Psoas muscle (tissue), 8 donors: ENCODE results near the gene FAM149B1. TPM values are rescaled to one million over a fixed set of nuclear protein-coding genes. Genes with fewer than 3 reads are reported as not detected.
"Not testable (repeated sequence)": the region's sequence is repeated elsewhere in the genome, so short reads cannot be mapped to it uniquely, and the experiment has no call there.

Experiments used
- ATAC-seq, 4 donors: fragments of 200-7000 bp; cut with Tn5 transposase; one replicate each; pipeline ENCODE4 v1.9.1; 2020; ENCODE audit warnings: moderate library complexity in 3 of 4, mild to moderate bottlenecking in 2 of 4
- DNase-seq, 2 donors: peaks; one replicate each; pipeline ENCODE4 v3.0.0-alpha.2; 2020
- H3K27ac ChIP-seq: fragments of 200-600 bp; one replicate; pipeline ENCODE4 v1.8.0; 2022
- H3K27me3 ChIP-seq, 3 donors: fragments of 200-600 bp in 1 of 3; one replicate each; pipeline versions ENCODE4 v1.6.1 to v1.8.0; 2013 to 2022; ENCODE audit warnings: low read length in 2 of 3, mild to moderate bottlenecking in 2 of 3, moderate library complexity in 1 of 3; ENCODE audit not compliant: insufficient read depth in 3 of 3
- H3K36me3 ChIP-seq, 2 donors: fragments of 200-600 bp in 1 of 2; one replicate each; pipeline versions ENCODE4 v1.6.1 to v1.8.0; 2013 to 2022; ENCODE audit warnings: low read depth in 1 of 2, mild to moderate bottlenecking in 1 of 2, moderate library complexity in 1 of 2; ENCODE audit not compliant: insufficient read depth in 1 of 2
- H3K4me1 ChIP-seq: fragments of 200-600 bp; one replicate; pipeline ENCODE4 v1.8.0; 2022
- H3K4me3 ChIP-seq: fragments of 200-600 bp; one replicate; pipeline ENCODE4 v1.8.0; 2022; ENCODE audit warnings: mild to moderate bottlenecking
- H3K9me3 ChIP-seq: fragments of 200-600 bp; one replicate; pipeline ENCODE4 v1.8.0; 2022
- WGBS, 3 donors: extraction: QIAGEN DNeasy Blood & Tissue Kit; methylation state at CpG; one replicate each; pipeline versions ENCODE4 v1.1.6 to v1.1.7; 2013; 5-methylcytosine and 5-hydroxymethylcytosine counted together
- intact Hi-C, 2 donors: fragments of 100-400 bp; cut with DNase I; formaldehyde crosslinking; loops; one replicate each; pipeline versions ENCODE4 v1.11.0 to v1.14.2; 2022
- polyA plus RNA-seq, 3 donors: library from polyadenylated mRNA; stranded (reverse); fragments of 200-250 nt; gene quantifications; one replicate each; pipeline ENCODE4 v1.2.3, GENCODE V29; 2013
- total RNA-seq, 4 donors: library from RNA; stranded (reverse); fragmentation: NEBNext Ultra II Directional in 2 of 4; extraction: Animal tissue kit (Norgen Biotek cat#: 25700) in 2 of 4; gene quantifications; one replicate each; pipeline versions ENCODE4 v1.2.1 to v1.2.4, GENCODE V29; 2021 to 2023
- TF ChIP-seq, protein P1 (sequence below): fragments of 200-600 bp; IDR thresholded peaks from one replicate; pipeline ENCODE4 v1.8.0; 2022; ENCODE audit warnings: antibody characterized with exemption
- donor health status: healthy with polysubstance abuse.
- donor health status: DM: no; HTN: no; CAD: no; lungs with moderate emphysema.
- donor health status: Bipolar disorder and iron deficiency.
- donor health status: healthy.
- donor health status: DM: yes; HTN: yes; CAD: no.
- donor health status: DM: no; HTN: no; CAD: no.
- donor health status: DM: no; HTN: no; CAD: no.
- donor health status: DM: yes; HTN: yes; CAD: no.

FAM149B1 gene
- total and polyA plus RNA-seq, 7 donors = 8.2 to 18.1 (median 10.8) TPM

DNA sequence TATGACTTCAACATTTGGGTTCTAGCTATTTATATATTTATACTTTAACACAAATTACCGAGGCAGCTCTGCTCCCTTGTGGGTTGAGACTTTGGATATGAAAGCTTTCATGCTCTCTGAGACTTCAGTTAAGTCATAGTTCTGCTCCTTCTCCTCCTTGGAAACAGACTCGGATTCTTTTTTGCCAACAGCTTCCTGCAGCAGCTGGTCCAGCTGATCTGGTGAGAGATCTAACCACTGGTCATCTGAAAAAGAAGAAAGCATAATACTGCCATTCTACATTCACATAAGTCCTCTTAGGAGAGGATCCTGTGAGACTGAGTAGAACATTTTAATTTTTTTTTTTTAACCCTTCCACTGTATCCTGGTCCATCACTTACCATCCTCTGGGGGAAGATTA lies 28.7 kb upstream of the FAM149B1 start:
- H3K4me1 ChIP-seq = no peaks in the 10 kb centered on the region
- H3K4me3 ChIP-seq = no peak overlapping the region
- intact Hi-C loops = loop anchor here in 1 of 2 donors (10.0 kb wide), 1 partner anchor 246 kb away; no protein-coding TSS in a partner anchor
- no peaks in the 10 kb centered on the region for H3K27me3 ChIP-seq
- no peak overlapping the region for H3K27ac ChIP-seq
- 45 to 57% (median 55%) methylated on average over 2 of the region's 2 CpGs for WGBS, 3 donors
- TF ChIP-seq, protein P1, sequence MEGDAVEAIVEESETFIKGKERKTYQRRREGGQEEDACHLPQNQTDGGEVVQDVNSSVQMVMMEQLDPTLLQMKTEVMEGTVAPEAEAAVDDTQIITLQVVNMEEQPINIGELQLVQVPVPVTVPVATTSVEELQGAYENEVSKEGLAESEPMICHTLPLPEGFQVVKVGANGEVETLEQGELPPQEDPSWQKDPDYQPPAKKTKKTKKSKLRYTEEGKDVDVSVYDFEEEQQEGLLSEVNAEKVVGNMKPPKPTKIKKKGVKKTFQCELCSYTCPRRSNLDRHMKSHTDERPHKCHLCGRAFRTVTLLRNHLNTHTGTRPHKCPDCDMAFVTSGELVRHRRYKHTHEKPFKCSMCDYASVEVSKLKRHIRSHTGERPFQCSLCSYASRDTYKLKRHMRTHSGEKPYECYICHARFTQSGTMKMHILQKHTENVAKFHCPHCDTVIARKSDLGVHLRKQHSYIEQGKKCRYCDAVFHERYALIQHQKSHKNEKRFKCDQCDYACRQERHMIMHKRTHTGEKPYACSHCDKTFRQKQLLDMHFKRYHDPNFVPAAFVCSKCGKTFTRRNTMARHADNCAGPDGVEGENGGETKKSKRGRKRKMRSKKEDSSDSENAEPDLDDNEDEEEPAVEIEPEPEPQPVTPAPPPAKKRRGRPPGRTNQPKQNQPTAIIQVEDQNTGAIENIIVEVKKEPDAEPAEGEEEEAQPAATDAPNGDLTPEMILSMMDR = no peak
- no peak for ATAC-seq
- peaks cover under 1 to 100% of the 10 kb centered on the region in 2 donors for H3K36me3 ChIP-seq
- H3K9me3 ChIP-seq = no peaks in the 10 kb centered on the region
- no peak for DNase-seq

DNA sequence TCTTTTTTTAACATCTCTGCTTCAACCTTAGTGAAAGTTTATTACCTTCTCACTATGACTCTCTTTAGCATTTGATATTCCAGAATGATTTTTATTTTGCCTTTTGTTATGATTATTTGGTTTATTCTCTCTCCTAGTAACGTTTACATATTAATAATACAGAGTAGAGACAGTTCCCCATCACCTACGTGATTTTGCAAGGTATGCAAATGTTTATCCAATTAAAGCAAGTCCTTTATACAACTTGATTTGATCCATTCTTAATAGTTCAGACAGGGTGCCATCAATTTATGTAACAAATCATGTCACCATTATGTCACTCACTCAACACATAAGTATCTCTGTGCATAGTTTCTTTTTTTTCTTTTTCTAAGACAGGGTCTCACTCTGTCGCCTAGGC lies 26.3 kb upstream of the FAM149B1 start:
- no peak for DNase-seq
- H3K36me3 ChIP-seq = peaks cover 4 to 100% of the 10 kb centered on the region in 2 donors
- H3K27me3 ChIP-seq = no peaks in the 10 kb centered on the region
- H3K27ac ChIP-seq = no peak overlapping the region
- H3K4me3 ChIP-seq = no peak overlapping the region
- H3K9me3 ChIP-seq = no peaks in the 10 kb centered on the region
- intact Hi-C loops = no loop called here
- ATAC-seq = no peak
- H3K4me1 ChIP-seq = no peaks in the 10 kb centered on the region
- 87 to 90% (median 88%) methylated on average over 3 of the region's 3 CpGs for WGBS, 3 donors
- TF ChIP-seq, protein P1 = no peak

DNA sequence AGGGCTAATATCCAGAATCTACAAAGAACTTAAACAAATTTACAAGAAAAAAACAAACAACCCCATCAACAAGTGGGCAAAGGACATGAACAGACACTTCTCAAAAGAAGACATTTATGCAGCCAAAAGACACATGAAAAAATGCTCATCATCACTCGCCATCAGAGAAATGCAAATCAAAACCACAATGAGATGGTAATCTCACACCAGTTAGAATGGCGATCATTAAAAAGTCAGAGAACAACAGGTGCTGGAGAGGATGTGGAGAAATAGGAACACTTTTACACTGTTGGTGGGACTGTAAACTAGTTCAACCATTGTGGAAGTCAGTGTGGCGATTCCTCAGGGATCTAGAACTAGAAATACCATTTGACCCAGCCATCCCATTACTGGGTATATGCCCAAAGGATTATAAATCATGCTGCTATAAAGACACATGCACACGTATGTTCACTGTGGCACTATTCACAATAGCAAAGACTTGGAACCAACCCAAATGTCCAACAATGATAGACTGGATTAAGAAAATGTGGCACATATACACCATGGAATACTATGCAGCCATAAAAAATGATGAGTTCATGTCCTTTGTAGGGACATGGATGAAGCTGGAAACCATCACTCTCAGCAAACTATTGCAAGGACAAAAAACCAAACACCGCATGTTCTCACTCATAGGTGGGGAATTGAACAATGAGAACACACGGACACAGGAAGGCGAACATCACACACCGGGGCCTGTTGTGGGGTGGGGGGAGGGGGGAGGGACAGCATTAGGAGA lies 17.1 kb upstream of the FAM149B1 start:
- H3K4me3 ChIP-seq, intact Hi-C loops, H3K27me3 ChIP-seq, DNase-seq, H3K4me1 ChIP-seq, H3K9me3 ChIP-seq, ATAC-seq, H3K27ac ChIP-seq: not testable (repeated sequence)
- WGBS, 3 donors = 77 to 97% (median 81%) methylated on average over 7 of the region's 8 CpGs
- peaks cover 7 to 88% of the 10 kb centered on the region in 2 donors for H3K36me3 ChIP-seq

DNA sequence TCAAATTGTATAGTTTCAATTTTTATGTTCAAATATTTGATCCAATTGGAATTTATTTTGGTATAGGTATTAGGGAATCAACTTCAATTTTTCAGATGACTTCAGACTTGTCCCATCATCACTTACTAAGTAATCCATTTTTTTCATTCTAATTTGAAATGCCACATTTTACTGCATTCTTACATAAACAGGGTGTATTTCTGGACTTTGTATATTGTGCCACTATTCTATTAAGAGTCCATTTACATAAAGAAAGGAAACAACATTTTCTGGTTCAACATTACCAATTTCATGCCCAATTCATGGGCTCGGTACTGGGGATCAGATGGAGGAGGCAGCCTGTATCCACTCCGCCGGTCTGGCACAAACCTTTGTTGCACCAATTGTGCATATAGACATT lies 15.9 kb upstream of the FAM149B1 start:
- no peak for ATAC-seq
- intact Hi-C loops = no loop called here
- WGBS, 3 donors = 93 to 97% (median 94%) methylated on average over 3 of the region's 3 CpGs
- Histone ChIP-seq H3K27ac (no peak overlapping the region), H3K4me3 (no peak overlapping the region), H3K27me3 (no peaks in the 10 kb centered on the region), H3K9me3 (no peaks in the 10 kb centered on the region), H3K36me3 (peaks cover 3 to 88% of the 10 kb centered on the region in 2 donors), H3K4me1 (no peaks in the 10 kb centered on the region)
- no peak for DNase-seq
- TF ChIP-seq, protein P1 = no peak

DNA sequence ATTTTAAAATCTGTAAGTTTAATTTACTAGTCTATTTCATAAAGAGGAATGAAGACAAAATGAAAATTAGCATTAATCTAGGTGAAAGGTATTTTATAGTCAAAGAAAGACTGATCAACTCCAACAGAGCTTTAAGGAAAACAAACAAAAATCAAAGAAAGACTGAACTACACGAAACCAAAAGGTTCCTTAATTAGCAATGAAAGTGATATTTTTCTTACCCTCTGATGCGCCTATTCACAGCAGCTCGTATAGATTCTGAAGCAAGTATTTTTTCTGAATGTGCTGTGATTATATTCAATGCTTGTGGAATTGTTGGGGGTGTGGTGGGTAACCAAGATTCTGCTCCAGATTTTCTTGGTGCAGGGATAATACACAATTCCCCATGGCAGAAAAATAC lies 11.9 kb upstream of the FAM149B1 start:
- Histone ChIP-seq H3K4me3 (no peak overlapping the region), H3K4me1 (no peaks in the 10 kb centered on the region), H3K27ac (no peak overlapping the region), H3K36me3 (peaks cover 0 to 86% of the 10 kb centered on the region in 2 donors), H3K9me3 (no peaks in the 10 kb centered on the region), H3K27me3 (no peaks in the 10 kb centered on the region)
- DNase-seq (no peak), ATAC-seq (no peak)
- WGBS, 3 donors = 90 to 91% (median 91%) methylated on average over 3 of the region's 3 CpGs
- intact Hi-C loops = loop anchor here in 1 of 2 donors (5.0 kb wide), 1 partner anchor 59 kb away; the partner anchor contains the start of gene P4HA1
- TF ChIP-seq, protein P1 = no peak
